ENCODE measurements around the gene KCNK1.

Gene KCNK1

GRCh38 chr1:233661376-233662159 lies 47.7 kb downstream of the KCNK1 start:
- no peaks in the 10 kb centered on the region for H3K36me3 ChIP-seq
- H3K27me3 ChIP-seq = no peaks in the 10 kb centered on the region
- no peak for DNase-seq
- H3K9me3 ChIP-seq = no peaks in the 10 kb centered on the region
- H3K4me3 ChIP-seq (ENCODE audit: low read depth, low read length) = no peak overlapping the region
- H3K4me1 ChIP-seq = no peaks in the 10 kb centered on the region
- no peak for TF ChIP-seq CTCF (IDR thresholded peaks at IDR 0.05; ENCODE audit: low read depth, low read length)

DNA sequence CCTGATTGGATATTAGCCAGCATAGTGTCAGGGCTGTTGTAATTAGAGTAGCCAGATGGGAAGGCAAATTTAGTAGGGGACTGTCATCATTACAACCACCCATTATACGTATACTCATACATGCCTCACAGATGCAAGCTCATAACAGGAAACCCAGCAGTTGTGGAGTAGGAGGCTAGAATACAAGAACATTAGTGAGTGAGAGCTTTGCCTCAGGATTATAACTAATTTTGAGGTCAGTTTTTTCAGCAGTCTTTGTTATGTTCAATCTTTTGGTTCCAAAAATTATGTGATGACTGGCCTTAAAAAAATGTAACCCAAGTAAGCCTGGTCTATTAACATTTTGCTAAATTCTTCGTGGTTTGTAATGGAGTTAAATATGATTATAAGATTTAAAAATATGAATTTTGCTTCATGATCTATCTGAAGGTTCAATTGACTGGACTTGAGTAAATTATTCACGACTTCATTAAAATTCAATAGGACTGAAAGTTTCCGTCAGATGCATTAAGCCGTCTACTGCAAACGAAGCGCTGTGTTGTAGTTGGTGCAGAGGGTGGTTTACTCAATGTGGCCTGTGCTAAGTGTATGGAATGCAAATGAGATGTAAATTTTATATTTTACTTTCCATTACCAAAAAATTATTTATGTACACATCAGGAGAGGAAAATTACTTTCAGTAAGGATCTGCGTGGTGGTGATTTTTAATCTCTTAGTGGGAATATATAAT lies 48.8 kb downstream of the KCNK1 start:
- Histone ChIP-seq H3K4me3 (ENCODE audit: low read depth, low read length) (no peak overlapping the region), H3K4me1 (no peaks in the 10 kb centered on the region), H3K9me3 (no peaks in the 10 kb centered on the region), H3K36me3 (no peaks in the 10 kb centered on the region), H3K27me3 (no peaks in the 10 kb centered on the region)
- TF ChIP-seq CTCF (IDR thresholded peaks at IDR 0.05; ENCODE audit: low read depth, low read length) = no peak
- DNase-seq = no peak

DNA sequence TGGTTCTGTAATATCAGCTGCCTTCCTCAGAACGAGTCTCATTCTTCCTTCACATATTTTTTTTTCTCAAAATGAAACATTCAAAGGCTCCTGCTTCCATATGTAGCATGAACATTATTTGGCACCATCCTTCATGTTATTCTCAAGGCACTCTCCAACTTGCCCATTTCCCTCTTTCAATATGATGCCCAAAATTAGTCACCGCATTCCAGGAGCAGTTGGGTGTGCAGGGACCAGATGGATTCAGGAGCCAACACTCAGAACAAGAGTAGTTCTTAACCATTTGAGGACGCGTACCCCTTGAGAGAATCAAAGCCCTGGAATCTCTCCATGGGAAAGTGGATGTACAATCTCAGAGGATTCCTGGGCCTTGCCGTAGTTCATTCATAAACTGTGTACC lies 50.3 kb downstream of the KCNK1 start:
- DNase-seq = no peak
- Histone ChIP-seq H3K4me3 (ENCODE audit: low read depth, low read length) (no peak overlapping the region), H3K4me1 (no peaks in the 10 kb centered on the region), H3K27me3 (no peaks in the 10 kb centered on the region), H3K9me3 (no peaks in the 10 kb centered on the region), H3K36me3 (no peaks in the 10 kb centered on the region)
- TF ChIP-seq CTCF (IDR thresholded peaks at IDR 0.05; ENCODE audit: low read depth, low read length) = no peak

DNA sequence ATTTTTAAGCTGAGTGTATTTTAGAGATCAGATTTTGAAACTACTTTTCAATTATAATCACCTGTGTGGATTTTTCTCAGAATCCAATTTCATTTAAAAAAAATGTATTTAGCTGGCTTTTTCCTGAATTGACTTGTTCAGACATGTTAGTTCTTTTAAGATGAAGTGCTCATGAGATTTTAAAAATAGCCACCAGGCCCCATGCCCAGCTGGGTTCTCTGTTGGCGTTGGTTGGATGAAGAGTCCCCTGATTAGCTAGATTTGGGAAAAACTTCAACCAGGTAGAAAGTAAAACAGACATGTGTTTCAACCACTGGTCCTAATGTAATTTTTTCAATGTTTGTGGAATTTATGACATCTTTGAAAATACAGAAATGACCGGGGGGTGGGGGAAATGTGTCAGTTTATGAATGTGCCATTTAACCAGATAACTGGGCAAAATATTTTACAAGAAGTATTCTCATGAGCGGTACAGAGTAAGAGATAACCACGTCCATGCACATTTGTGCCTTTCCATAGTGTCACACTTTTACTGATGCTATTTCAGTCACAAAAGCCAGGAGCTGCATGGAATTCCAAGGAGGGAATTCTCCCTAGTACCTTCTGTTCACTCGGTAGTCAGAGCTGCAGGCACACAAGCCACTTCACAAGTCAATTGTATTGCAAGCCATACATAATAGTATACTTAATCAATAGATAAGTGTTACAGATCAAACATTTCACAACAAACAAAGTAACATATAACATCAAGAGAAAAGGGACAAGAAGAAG lies 51.1 kb downstream of the KCNK1 start:
- H3K9me3 ChIP-seq = no peaks in the 10 kb centered on the region
- DNase-seq = no peak
- no peak overlapping the region for H3K4me3 ChIP-seq (ENCODE audit: low read depth, low read length)
- no peak for TF ChIP-seq CTCF (IDR thresholded peaks at IDR 0.05; ENCODE audit: low read depth, low read length)
- H3K36me3 ChIP-seq = no peaks in the 10 kb centered on the region
- H3K27me3 ChIP-seq = no peaks in the 10 kb centered on the region
- no peaks in the 10 kb centered on the region for H3K4me1 ChIP-seq

DNA sequence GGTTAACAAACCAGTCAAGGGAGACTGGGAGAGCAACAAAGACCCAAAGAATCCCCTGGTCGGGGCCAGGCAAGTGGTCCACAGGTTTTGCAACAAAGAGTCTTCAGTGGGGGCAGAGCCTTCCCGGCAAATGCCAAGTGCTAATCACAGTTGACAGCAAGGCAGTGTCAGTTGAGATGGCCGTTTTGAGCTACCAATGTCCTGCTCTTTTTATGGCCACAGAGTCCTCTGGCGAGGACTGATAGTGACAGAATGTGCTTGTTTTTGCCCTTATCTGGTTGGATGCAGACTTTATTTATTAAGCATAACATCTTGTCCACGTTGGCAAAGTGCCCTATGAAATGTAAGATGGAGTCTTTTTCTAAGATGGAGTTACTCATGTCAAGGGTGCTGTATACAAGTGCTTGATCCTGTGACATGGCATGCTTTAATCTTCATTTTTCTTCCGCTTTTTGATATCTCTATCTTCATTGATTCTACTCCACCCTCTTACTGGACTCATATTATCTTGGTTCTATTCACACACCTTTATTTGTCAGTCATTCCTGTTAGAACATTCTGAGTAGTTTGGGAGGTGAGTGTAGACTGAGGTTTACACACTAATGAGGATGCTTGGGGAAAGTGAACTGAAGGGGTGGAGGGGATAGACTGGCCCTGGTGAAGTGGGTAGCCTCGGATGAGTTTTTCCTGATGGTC lies 51.8 kb downstream of the KCNK1 start:
- Histone ChIP-seq H3K27me3 (no peaks in the 10 kb centered on the region), H3K4me1 (no peaks in the 10 kb centered on the region), H3K36me3 (no peaks in the 10 kb centered on the region), H3K4me3 (ENCODE audit: low read depth, low read length) (no peak overlapping the region), H3K9me3 (no peaks in the 10 kb centered on the region)
- DNase-seq = no peak
- TF ChIP-seq CTCF (IDR thresholded peaks at IDR 0.05; ENCODE audit: low read depth, low read length) = no peak
